HG02870 (cell line): ENCODE data around the gene AFF1.
A peak's percentile ranks its signal among the peaks of the same experiment; 100 is the strongest.
"Not testable (repeated sequence)": the region's sequence is repeated elsewhere in the genome, so short reads cannot be mapped to it uniquely, and the experiment has no call there.

Experiments used
- ATAC-seq: cut with Tn5 transposase; IDR thresholded peaks from one replicate; pipeline ENCODE4 v1.9.1; 2021; ENCODE audit warnings: mild to moderate bottlenecking, moderate library complexity; ENCODE audit not compliant: unreplicated experiment

The AFF1 gene

GRCh38 chr4:87010192-87010591 lies 75.4 kb downstream of the AFF1 start:
- no peak for ATAC-seq

DNA sequence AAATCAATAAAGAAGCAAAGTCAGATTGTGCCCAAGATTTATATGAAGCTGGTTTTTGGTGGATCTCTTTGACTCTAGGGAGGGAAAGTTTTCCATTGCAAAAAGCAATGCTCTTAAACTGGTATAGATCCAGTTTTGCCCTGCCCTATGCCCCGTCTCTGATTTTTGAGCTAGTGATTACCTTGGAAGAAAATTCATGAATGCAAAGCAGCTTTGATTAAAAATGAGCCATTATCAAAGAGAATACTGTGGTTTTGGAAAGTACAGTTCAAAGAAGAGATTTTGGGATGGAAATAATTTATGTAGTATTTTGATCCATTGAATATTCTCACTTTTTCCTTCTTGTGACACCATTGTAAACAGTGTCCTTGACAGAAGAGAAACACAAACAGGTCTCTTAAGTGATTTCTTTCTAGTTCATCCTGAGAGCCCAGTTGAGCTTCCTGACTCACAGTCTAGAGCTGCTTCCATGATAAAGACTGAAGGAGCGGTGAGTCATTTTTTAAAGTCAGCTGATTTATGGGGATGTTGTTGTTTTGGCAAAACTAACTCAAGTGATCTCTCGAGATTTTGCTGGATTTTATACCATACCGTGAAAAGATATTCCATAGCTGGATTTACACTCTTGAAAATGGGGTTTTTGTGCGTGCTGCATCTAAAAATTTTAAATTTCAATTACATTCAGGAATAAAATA lies 76.7 kb downstream of the AFF1 start:
- ATAC-seq, result no peak

- ATAC-seq, result no peak
These were observed 77.6 kb downstream of the AFF1 start for GRCh38 chr4:87012265-87012953.

- ATAC-seq, result not testable (repeated sequence)
These were observed 78.1 kb downstream of the AFF1 start for GRCh38 chr4:87012954-87013308.

DNA sequence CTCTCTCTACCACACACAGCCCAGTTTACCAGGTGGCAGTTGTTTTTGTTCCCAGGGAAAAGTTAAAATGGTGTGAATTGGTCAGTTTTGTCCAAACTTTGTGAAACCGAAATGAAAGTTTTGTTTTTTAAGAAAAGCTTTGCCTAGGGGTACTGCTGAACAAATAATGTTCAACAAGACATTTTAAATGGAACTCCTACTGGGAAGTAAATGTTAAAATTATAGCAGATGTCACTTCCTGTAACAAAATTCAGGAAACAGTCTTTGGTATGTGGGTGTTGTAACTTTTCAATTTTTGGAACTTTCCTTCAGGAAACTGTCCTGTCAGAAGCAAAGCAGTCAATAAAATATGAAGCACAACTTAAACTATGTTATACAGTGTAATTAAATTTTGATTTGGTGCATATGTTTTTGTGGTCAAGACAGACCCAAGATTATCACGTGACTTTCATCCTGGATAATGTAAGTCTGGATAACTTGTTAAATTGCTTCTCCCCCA lies 79.5 kb downstream of the AFF1 start:
- no peak for ATAC-seq

- ATAC-seq, result no peak
These were observed 80.6 kb downstream of the AFF1 start for GRCh38 chr4:87015416-87015815.

DNA sequence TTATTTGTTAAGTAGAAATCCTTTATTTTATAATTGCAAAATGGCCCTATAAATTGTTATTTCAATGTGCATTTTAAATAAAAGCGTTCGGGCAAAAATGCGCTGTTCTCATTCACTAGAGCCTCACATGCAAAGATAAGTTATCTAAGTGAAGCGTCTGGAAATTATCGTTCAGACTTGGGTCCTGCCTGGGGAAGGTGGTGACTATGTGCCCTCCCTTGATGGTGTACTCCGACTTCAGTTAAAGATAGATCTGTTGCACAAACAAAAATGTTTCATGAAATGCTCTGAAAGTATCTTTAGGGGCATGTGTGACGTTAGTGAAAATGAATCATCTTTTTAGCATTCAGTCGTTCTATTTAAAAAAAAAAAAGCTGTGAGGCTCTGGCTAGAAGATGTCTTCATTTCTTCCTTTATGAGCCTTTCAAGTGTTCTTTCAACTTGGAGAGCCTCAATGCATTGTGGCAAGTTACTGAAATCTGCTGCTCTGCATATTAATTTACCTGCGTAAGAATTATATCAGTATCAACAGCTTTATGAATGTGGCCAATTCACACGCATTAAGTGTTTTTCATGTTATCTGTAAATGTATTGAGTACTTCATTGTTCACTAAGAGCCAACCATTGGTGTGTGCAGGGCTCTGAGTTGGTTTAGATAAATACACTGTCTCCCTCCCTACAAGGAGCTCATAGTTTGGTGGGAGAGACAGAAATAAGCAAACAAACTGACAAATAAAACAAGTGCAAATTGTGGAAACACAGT lies 83.0 kb downstream of the AFF1 start:
- ATAC-seq, result no peak

DNA sequence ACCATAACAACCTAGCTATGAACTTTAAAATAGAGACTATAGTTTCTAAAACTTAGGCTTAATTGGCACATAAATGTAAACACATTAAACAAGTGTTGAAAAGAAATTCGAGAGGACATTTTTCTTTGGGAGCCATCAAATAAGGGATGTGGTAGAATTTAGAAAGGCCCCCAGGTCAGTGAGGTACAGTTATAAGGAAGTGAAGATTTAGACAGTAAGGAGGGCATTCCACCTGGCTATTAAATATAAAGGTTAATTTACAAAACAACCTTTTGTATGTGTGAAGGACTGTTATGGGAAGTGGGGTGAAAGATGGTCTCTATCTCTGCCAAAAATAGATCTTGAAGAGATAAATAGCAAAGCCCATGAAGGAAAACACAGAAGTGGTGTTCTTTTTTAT lies 83.9 kb downstream of the AFF1 start:
- ATAC-seq, result no peak

- no peak for ATAC-seq
These were observed 84.5 kb downstream of the AFF1 start for GRCh38 chr4:87019246-87019791.

DNA sequence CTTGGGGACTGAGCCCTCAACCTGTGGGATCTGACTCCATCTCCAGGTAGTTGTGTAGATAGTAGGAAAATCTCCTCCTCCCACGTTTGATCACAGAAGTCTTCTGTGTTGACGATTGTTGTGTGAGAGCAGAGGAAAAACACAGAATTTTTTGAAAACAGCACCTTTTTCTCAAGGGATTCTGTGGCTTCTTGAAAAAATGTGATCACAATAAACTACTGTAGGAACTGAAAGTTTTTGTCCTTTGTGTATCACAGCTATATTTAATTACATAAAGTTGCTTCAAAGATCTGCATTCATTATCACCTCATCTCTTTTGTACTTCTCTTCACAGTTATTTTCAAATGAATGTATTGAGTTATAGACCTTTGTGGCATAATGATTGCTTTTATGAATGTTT lies 85.1 kb downstream of the AFF1 start:
- no peak for ATAC-seq

GRCh38 chr4:87024201-87024600 lies 89.4 kb downstream of the AFF1 start:
- no peak for ATAC-seq

GRCh38 chr4:87025023-87025613 lies 90.3 kb downstream of the AFF1 start:
- ATAC-seq, result no peak

GRCh38 chr4:87025614-87026041 lies 90.8 kb downstream of the AFF1 start:
- no peak for ATAC-seq

GRCh38 chr4:87026800-87027495 lies 92.1 kb downstream of the AFF1 start:
- ATAC-seq, result peak; percentile 92

DNA sequence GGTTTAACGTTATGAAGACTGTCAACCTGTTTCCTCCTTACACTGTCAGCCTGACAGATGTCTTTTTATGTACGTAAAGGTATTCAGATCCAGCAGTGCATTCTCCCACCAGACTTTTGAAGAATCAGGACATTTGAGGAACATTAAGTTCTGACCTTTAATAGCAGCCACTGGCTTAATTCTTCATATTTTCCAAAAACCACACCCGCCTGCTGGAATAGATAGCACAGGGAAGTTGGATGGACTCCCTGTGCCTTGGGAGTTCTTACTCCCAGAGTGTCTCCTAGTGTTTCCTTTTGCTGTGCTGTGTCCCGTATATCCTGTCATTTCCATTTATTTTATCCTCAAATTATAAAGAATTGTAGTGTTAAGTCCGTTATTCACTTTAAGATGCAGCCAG lies 94.5 kb downstream of the AFF1 start:
- no peak for ATAC-seq

DNA sequence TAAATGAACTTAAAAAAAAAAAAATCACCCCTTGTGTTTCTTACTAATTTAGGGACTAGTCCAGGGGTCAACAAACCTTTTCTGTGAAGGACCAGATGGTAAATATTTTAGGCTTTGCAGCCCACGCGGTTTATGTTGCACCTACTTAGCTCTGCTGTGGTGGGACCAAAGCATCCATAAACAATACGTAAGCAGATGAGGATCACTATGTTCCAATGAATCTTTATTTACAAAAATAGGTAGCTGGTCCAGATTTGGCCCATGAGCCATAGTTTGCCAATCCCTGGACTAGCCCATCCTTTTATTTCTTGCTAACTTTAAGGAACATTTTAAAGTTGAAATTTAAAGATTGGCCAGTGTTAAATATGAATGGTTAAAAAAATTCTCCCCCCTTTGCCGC lies 95.3 kb downstream of the AFF1 start:
- ATAC-seq, result no peak

DNA sequence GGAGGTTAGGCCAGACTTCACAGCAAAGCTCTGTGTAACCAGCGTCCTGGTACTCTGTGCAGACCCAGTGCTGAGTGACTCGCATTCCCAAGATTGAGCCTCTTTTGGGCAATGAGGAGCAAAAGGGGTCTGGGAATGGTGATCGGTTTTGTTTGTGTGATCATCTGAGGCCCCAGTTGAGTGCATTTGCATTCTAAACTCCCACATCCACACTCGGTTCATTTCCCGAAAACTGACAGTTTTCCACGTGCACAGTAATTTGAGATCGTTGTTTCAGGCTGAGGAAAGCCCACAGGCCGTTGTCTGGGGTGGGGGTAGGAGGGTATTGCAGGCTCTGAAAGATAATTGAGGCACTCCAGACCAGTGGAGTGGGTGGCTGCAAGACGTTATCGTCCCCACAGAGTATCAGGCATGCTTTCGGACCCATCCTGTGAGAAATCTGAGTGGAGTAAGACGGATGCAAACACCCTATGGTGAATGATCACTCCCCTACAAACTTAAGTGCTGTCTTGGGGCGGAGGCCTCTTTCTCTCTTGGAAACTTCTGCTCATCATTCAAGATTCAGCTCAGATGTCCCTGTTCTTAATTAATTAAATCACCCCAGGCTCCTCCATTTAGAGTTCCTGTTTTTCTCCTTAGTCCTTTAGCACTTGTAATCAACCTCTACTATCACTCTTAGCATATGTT lies 96.1 kb downstream of the AFF1 start:
- no peak for ATAC-seq

DNA sequence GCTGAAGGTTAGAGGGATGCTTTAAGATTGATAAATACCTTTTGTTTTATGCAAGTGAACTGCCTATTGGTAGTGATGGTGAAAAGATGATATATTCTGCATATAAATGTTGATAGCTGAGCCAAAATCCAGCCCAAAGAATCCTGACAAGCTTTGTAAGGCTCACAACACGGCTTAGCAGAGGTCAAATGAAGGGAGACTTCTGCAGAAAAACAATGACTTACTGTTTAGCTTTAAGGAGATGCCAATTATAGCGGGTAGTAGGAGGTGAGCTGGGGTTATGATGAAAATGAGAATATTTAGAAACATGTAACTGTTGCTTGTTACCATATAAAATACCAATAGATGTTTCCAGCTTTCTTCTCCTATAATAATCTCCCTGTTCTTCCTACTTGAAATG lies 97.1 kb downstream of the AFF1 start:
- ATAC-seq, result no peak

DNA sequence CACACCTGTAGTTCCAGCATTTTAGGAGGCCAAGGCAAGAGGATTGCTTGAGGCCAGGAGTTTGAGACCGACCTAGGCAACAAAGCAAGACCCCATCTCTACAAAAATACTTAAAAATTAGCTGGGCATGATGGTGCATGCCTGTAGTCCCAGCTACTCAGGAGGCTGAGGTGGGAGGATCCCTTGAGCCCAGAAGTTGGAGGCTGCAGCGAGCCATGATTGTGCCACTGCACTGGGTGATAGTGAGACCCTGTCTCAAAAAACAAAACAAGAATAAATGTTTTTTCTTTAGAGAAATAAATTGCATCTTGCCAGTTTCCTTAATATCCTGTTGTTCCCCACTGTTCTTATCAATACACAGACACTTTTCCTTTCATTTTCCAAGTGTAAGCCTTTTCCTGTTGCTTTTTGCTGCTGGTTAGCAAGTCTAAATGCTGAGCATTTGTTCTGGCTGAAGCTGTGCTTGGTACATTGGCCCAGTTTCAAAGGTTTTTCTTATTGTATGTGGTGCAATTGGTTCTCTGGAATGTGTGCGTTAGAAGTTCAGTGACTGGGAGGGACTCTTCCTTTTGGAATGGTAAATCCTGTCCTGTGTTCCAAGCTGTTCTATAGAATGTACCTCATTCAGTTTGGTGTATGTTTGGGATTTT lies 98.2 kb downstream of the AFF1 start:
- no peak for ATAC-seq
